Left lobe of liver (tissue), 2 donors: ENCODE measurements around the gene LIFR. TPM values are rescaled to one million over a fixed set of nuclear protein-coding genes. Genes with fewer than 3 reads are reported as not detected.
"Not testable (repeated sequence)": the region's sequence is repeated elsewhere in the genome, so short reads cannot be mapped to it uniquely, and the experiment has no call there.

ENCODE experiments used
- ATAC-seq: fragments of 200-7000 bp; cut with Tn5 transposase; one replicate; pipeline ENCODE4 v1.9.1; 2020; ENCODE audit warnings: mild to moderate bottlenecking, moderate library complexity
- DNase-seq: peaks from one replicate; pipeline ENCODE4 v3.0.0-alpha.2; 2020; ENCODE audit warnings: low spot score
- total RNA-seq: library from RNA; stranded (reverse); gene quantifications from one replicate; pipeline ENCODE4 v1.2.1, GENCODE V29; 2021
- donor health status: DM: no; HTN: no; CAD: no; lungs with moderate emphysema.
- donor health status: DM: no; HTN: yes; CAD: no.

LIFR gene
- total RNA-seq, 1 donor from 2014 or later, result 21.9 TPM

DNA sequence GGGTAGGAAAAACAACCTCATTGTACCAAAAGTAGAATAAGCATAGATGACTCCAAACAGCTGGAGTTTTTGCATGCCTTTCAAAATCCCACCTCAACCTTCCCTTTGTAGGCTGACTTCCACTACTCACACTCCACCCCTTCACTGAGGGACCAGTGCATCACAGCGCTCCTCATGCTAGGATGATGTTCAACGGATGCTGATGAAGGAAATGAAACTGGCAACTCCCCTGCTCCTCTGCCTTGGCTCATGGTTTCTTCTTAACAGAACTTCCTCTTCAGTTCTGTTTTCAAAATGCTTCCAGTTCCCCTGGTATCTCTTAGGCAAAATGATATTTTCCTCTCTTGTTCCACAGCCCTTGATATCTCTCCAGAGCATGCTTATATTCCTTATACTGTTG, 29.0 kb downstream of the LIFR start:
- DNase-seq (no peak), ATAC-seq (peak; percentile 26)

DNA sequence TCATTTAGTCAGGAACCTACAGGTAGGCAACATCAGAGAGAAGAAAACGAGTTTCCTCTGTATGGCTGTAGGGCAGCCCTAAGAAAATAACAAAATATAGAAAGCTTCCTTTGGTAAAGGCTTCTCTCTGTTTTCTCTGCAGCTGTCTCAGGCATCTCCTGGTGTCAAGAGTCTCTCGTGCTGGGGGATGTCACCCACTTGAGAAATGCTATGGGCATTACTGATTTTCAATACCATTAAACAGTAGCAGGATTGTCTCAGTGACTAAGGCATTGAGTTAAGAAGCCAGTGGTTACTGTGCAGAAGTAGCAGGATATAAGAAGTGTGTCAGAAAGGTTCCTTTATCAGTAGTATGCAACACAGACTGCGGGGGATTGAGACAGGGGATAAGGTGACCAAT, 32.4 kb downstream of the LIFR start:
- ATAC-seq, result no peak
- no peak for DNase-seq

DNA sequence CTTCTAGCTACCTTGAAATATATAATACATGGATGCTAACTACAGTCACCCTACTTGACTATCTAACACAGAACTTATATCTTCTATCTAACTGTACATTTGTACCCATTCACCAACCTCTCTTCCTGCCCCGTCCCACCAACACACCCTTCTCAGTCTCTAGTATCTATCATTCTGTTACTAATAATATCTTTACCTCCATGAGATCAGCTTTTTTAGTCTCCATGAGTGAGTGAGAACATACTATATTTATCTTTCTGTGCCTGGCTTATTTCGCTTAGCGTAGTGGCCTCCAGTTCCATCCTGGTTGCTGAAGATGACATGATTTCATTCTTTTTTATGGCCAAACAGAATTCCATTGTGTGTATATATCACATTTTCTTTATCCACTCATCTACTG, 37.0 kb downstream of the LIFR start:
- ATAC-seq, result no peak

DNA sequence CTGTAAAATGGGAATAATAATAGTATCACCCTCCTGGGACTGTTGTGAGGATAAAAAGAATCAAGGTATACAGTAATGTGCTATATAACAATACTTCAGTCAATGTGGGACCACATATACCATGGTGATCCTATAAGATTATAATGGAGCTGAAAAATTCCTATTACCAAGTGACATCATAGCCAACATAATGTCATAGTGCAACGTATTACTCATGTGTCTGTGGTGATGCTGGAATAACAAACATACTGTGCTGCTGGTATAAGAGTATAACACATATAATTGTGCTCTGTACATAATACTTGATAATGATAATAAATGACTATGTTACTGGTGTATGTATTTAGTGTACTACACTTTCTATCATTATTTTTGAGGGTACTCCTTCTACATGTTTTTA, 38.1 kb downstream of the LIFR start:
- no peak for ATAC-seq
- DNase-seq, result no peak

More for the DNA sequence above, 37.0 kb downstream of the LIFR start:
- no peak for DNase-seq

DNA sequence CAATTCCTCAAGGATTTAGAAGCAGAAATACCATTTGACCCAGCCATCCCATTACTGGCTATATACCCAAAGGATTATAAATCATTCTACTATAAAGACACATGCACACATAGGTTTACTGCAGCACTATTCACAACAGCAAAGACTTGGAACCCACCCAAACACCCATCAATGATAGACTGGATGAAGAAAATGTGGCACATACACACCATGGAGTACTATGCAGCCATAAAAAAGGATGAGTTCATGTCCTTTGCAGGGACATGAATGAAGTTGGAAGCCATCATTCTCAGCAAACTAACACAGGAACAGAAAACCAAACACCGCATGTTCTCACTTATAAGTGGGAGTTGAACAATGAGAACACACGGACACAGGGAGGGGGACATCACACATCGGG, 39.8 kb downstream of the LIFR start:
- not testable (repeated sequence) for ATAC-seq

DNA sequence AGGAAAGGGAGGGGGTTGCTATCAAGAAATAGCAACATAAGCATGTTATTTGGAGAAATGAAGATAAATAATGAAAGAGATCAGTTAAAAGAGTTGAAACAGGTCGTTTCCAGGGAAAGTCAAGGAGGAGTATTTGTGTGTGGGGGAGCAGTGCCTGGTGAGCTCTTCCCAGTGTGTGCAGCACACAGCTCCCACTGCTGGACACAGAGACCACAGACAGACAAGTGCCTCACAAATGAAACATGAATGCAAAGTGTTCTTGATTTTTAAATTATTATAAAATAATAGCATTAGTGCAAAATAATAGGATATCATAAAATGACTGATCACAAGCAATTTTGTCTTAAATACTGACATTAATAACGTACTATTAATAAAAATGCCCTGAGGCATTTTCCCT, 40.8 kb downstream of the LIFR start:
- ATAC-seq, result no peak
- no peak for DNase-seq

More for the DNA sequence above, 39.8 kb downstream of the LIFR start:
- DNase-seq, result not testable (repeated sequence)

DNA sequence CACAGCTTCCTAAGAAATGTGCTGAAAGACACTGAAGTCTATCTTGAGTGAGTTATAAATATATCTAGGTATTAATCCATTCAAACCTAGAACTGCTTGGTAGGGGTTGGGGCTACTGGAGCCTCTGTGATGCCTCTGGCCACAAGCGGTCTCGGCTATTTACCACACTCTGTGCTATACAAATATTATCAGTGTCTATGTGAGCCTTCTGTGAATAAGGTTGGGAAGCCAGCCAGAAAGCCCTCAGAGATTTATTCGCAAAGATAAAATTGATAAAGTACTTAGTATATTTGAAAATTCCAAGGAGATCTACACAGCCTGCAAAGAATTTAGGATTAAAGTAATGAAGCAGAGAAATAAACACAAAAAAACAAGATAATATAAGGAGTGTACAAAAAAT, 41.4 kb downstream of the LIFR start:
- ATAC-seq, result no peak

DNA sequence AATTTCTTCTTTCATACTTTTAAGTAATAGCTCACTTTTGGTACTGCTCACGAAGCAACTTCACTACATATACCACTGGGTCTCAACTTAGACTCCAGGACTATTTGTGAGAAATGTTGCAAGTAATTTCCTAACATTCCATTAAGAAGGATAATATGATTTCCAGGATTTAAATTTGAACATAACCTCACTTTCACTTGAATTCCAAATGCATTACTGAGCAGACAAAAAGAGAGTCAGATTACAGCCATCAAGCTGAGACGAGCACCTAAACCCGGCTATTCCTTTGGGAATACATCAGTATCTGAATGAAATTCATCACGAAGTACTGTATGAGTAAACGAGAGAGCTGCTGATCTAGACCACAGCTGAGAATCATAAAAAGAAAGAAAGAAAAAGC, 47.3 kb downstream of the LIFR start:
- DNase-seq, result no peak
- no peak for ATAC-seq

More for the DNA sequence above, 41.4 kb downstream of the LIFR start:
- no peak for DNase-seq

DNA sequence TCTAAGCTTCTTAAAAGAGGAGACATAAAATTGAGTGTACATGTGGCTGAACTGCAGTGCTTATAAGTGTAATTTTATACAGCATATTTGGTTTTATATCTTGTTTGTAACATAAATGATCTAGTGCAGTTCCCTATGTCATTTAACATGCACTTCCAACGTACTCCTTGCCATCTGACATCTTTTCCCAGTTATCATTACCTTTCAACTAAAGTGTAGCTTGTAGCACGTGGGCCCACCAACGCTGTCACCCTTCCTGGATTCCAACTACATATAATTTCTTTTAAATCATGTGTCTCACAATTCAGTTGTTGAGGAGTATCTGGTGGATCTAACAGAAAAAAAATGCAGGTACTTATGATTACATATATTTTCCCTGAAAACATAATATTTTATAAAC, 50.1 kb downstream of the LIFR start:
- no peak for DNase-seq
- ATAC-seq, result no peak

DNA sequence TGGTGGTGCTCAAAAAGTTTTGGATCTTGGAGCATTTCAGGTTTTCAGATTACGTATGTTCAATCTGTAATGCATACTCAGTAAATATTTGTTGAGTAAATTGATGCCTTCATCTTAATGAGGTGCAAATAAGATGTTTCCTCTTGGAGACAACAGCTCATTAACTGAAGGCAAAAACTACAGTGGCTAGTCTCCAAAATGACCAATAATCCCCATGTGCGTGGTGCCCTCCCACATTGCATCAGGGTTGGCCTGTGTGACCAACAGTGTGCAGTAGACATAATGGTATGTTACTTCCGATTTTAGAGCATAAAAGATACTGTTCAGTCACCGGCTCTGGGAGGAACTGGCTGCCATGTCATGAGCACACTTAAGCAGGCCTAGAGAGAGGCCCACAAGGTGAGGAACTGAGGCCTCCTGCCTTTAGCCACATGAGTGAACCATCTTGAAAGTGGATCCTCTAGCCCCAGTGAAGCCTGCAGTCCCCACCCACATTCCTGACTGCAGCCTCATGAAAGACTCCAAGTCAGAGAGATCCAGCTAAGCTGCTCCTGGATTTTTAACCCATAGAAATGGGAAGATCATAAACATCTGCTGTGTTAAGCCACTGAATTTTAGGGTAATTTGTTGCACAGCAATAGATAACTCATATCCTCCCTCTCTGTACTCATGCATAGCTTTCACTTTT, 55.7 kb downstream of the LIFR start:
- ATAC-seq (no peak), DNase-seq (no peak)

DNA sequence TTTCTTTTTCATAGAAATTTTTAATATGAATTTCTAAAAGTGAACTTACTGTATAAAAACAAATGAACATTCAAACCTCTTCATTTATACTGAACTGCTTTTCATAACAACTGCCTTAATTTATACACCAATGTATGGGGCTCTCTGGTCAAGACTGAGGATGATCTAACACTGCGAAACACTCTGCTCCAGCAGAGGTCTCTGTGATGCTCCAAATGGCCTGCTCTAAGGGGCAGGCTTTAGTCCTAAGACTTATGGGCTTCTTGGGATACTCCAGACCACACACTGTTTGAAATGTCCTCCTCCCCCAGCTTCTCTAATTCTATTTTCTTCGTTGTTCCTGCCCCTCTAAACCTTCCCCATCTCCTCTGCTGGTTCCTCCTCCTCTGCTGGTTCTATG, 58.5 kb downstream of the LIFR start:
- DNase-seq (no peak), ATAC-seq (no peak)

DNA sequence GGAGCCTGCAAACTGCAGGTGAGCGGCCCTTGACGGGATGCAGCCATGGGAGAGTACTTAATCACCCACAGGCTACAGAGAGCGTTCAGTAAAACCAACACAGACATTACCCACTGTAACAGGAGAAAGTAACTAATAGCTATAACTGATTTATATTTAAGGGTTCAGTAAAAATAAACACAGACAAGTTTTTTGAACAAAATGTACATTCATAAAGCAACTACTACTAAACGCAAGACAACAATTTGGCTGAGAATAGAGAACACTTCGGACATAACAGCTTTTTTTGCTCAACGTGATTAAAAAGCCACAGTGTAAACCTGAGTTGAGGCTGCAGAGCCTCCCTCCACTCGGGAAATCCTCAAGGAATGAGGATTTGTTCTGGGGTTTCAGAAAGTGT, 61.7 kb downstream of the LIFR start:
- DNase-seq (no peak), ATAC-seq (no peak)

DNA sequence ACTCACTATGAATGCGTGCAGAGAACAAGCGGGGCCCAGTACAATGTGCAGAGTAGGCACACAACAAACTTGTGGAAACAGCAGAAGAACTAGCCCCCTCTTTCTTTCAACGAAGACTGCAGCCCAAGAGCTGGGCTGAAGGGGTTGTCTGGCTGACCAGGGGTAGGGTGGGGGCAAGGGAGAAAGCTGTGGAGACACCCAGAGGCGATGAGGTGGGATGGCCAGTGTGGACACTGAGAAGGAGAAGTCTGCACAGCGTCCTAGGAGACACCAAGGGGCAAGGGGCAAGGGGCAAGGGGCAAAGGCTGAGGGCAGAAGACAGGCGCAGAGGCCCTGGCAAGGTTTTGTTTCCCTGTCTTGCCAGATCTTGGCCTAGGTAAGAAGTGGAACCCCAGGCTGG, 62.3 kb downstream of the LIFR start:
- ATAC-seq (no peak), DNase-seq (no peak)

DNA sequence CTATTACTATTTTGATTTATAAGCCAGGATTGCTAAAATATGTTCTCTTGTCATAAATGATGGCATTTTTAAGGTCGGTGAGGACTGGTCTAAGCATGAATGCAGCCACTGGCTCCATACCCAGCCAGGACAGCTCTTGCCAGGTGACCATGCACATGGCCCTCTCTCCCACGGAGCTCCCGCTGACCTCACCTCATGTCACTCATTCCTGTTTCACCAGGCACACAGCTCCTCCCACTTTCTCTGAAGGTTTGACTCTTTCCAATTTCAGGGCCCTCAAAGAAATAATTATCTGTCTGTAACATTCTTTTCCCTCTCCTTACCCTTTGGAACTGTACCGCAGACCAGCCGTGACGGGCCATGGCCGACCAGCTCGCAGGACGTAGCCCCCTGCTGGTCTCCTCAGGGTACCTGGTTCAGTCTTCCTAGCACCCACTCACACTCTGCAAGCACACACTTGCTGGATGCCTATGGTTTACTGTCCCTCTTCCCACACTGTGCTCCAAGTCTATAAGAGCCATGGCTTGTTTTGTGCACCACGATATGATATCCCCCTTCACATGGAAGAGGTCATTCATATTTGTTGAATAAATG, 72.5 kb downstream of the LIFR start:
- ATAC-seq (no peak), DNase-seq (no peak)

DNA sequence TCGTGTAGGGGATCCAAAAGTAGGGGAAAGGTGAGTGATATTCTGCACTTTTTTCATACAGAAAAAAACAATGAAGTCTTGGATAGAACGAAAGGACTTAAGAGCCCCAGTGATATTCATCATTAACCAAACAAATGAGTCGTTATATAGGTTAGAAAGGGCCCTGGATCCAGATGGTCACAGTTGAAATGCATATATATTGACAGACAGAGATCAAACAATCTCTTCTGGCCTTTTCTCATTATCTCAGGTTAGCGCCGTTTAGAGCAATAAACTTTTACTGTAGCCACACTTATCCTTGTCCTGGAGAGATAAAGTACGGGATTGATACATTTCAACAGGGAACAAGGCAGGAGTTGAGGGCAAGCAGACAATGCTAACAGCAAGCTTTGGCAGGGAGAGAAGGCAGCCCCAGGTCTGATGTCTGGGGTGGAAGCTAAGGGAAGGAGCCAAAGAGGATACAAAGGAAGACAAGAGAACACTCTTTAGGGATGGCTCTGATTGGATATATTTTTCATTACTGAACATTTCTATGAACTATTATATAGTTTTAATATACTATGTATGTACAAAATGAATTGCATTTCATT, 77.0 kb downstream of the LIFR start:
- ATAC-seq (no peak), DNase-seq (no peak)

DNA sequence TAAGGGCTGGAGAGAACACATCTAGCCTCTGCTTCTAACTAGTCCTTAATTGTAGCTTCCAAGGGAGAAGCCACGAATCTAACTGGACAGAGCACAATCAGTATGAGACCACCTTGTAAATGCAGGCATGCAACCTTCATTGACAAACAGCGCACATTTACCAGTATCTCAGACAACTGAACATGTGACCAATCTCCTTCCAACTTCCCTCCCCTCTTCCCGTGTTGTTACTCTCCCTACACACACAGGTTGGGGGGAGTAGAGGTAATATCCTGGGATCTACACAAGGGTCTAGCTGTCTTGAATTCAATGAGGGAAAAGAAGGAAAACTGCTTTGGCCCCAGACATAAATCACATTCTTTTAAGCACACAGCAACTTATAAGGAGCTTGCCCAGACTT, 77.6 kb downstream of the LIFR start:
- no peak for ATAC-seq
- DNase-seq, result no peak

DNA sequence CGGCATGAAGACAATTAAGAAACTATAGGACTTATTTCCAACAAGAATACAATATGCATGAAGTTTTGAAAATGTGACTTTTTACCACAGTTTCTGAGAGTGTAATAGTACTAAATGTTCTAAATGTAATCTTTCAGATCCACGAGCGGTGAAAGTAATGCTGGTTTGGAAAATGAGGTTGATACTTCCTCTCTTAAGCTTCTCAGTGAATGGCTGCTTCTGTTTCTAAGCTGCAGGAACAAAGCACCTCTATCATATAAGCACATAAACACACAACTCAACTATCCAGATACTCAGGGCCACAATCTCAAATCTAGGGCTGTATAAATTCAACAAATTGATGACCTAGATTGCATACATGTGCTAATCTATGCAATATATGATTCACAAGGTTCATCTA, 78.3 kb downstream of the LIFR start:
- DNase-seq (no peak), ATAC-seq (no peak)

DNA sequence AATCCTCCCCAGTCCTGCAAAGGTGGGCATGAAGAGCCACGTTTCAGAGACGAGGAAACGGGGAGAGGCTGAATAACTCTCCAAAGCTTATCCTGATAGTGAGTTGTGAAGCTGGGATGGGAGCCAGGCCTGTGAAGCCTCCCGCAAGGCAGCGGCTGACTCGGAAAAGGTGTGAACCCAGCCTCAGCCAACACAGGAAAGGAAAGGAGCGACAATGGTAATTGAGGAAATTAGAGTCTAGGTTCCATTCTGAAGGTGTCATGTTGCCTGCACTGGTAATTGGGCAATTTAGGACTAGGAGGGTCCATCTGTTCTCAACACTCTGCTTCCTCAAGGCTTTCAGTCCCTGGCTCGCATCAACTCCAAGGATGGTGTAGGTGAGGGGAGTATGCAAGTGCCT, 83.4 kb downstream of the LIFR start:
- ATAC-seq (no peak), DNase-seq (no peak)

DNA sequence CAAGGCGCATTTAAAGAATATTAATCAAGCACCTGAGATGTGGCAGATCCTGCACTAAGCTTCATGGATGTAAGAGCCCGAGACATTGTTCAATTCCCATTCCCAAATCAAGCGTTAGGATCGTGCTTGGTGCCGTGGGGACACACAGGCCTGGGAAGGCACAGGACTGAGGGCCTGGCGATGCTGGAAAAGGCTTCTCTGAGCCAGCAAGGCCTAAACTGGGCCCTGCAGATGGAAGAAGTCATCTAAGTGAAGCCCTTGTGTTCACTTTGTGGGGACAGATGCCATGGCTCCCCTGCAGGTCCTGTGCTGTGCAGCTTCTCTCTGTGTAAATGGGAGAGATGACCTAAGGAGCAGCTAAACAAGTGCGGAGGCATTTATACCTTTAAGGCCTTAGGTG, 83.9 kb downstream of the LIFR start:
- DNase-seq (no peak), ATAC-seq (no peak)

DNA sequence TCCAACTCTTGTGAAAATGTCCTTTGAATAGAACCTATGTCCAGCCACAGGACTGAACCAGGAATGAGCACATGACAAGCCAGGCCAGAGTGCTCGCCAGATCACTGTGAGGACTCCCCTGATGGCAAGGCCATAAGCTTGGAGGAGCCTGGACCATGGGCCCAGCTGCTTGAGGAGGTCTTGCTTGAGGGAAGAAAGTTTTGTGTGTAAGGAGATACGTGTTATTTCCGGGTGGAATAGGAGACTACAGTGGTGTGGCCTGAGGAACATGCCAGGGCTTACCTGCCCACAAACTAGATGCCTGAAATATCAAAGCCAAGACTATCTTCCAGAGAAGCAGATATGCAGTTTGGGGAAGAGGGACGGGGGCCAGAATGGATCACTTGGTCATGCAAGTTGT, 84.7 kb downstream of the LIFR start:
- ATAC-seq (no peak), DNase-seq (no peak)

DNA sequence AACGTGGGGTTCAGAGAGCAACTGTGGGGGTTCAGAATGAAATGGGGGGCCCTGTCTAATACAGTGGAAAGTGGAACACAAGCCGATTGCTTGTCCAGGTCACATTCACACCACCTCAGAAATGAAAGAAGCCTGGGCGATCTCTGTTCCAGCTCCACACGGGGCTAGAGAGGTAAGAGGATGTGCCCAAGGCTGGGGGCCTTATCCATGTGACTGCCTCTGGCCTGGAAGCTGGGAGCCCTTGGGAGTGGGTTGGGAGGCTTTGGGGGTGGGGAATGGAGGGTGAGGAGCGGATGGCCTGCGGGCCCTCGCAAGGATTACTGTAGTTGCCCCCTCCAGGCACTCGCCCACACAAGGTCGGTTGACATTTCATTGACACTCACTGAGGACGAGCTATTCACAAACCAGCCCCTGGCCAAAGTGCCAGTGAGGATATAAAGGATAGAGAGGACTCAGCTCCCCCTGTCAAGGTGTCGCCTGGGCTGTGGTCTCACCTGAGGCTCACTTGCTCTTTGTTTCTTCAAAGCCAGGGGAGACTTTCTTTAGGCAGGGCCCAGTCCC, 86.7 kb downstream of the LIFR start:
- no peak for ATAC-seq
- no peak for DNase-seq

DNA sequence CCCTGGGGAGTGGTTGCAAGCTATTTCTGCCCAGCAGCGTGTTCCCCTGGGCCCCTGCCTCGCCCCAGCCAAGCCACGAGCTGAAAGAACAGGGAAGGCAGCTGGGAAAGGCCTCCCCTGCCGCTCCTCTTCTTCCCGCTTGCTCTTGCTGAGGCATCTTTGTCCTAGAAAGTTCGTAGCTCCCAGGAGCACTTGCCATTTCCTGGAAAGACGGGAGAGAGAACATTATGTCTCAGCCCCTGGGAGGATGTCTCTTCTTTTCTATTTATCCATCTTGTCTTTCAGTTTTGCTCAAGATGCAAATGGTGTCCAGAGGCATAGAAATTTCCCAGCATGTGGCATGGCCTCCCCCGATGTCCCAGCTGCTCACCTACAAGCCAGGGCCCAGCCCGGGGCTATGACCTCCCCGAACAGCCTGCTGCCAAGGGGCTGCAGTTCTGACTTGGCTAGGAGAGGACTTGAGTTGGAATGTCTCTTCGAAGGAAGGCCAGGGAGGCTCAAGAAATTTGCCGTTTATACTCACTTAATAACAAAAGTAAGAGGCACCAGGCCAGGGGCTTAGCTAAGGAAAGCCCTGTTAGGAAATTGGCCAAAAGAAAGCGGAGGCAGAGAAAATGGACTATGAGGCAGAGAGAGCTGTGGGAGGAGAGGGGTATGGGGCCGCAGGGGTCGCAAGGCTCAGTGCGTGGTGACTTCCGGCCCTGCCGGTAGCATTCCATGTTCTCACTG, 87.3 kb downstream of the LIFR start:
- no peak for DNase-seq
- ATAC-seq, result no peak
